GM19025 (cell line): ENCODE data around the gene KMT2C.

Experiments used
- ATAC-seq: cut with Tn5 transposase; IDR thresholded peaks from one replicate; pipeline ENCODE4 v1.9.1; 2021; ENCODE audit warnings: mild to moderate bottlenecking, low read depth, moderate library complexity; ENCODE audit not compliant: unreplicated experiment

The KMT2C gene

GRCh38 chr7:152121432-152121831 lies 314.4 kb downstream of the KMT2C start:
- no peak for ATAC-seq

- no peak for ATAC-seq
Measured at GRCh38 chr7:152120776-152121175, 315.0 kb downstream of the KMT2C start.

GRCh38 chr7:152120210-152120609 lies 315.6 kb downstream of the KMT2C start:
- ATAC-seq = no peak

GRCh38 chr7:152117356-152117755 lies 318.4 kb downstream of the KMT2C start:
- no peak for ATAC-seq

GRCh38 chr7:152115021-152115718 lies 320.6 kb downstream of the KMT2C start:
- ATAC-seq = no peak

- no peak for ATAC-seq
Measured at GRCh38 chr7:152112829-152113228, 323.0 kb downstream of the KMT2C start.

GRCh38 chr7:152108359-152108758 lies 327.4 kb downstream of the KMT2C start:
- ATAC-seq = no peak

GRCh38 chr7:152107945-152108344 lies 327.9 kb downstream of the KMT2C start:
- no peak for ATAC-seq

- no peak for ATAC-seq
Measured at GRCh38 chr7:152106990-152107389, 328.8 kb downstream of the KMT2C start.

- no peak for ATAC-seq
Measured at GRCh38 chr7:152105205-152105604, 330.6 kb downstream of the KMT2C start.

GRCh38 chr7:152103691-152104090 lies 332.1 kb downstream of the KMT2C start:
- no peak for ATAC-seq

- no peak for ATAC-seq
Measured at GRCh38 chr7:152103066-152103465, 332.7 kb downstream of the KMT2C start.

GRCh38 chr7:152097330-152097729 lies 338.5 kb downstream of the KMT2C start:
- ATAC-seq = no peak

- no peak for ATAC-seq
Measured at GRCh38 chr7:152095771-152096170, 340.0 kb downstream of the KMT2C start.

GRCh38 chr7:152093717-152094116 lies 342.1 kb downstream of the KMT2C start:
- ATAC-seq = no peak

- no peak for ATAC-seq
Measured at GRCh38 chr7:152090747-152091146, 345.1 kb downstream of the KMT2C start.

- ATAC-seq = no peak
Measured at GRCh38 chr7:152089183-152089582, 346.6 kb downstream of the KMT2C start.

GRCh38 chr7:152086513-152086912 lies 349.3 kb downstream of the KMT2C start:
- no peak for ATAC-seq

GRCh38 chr7:152085131-152085530 lies 350.7 kb downstream of the KMT2C start:
- ATAC-seq = no peak
